Immature natural killer cell (primary cell): ENCODE results near the gene SPIN1. TPM values are rescaled to one million over a fixed set of nuclear protein-coding genes. Genes with fewer than 3 reads are reported as not detected.

Experiments
- polyA plus RNA-seq, 3 donors: library from polyadenylated mRNA; unstranded; fragments of 300-500 nt; fragmentation: Illumina TruSeq; gene quantifications; one replicate each; pipeline ENCODE4 v1.2.3, GENCODE V29; 2021

SPIN1 gene
- polyA plus RNA-seq, 3 donors from 2014 or later: 24.5 to 49.1 (median 35.1) TPM

Other genes with a start within 250 kb of the SPIN1 start
- not detected for gene SPATA31C2, start 250.0 kb upstream of the SPIN1 start, polyA plus RNA-seq
- gene NXNL2, start 146.7 kb downstream of the SPIN1 start, polyA plus RNA-seq: not detected